K562 (cell line): ENCODE measurements around the gene PTGES3L. TPM values are rescaled to one million over a fixed set of nuclear protein-coding genes. Genes with fewer than 3 reads are reported as not detected.
A peak's percentile ranks its signal among the peaks of the same experiment; 100 is the strongest.

Experiments
- AFF1 ChIP-seq, 2 experiments: fragments of 450-650 bp; IDR thresholded peaks; 2 replicates each; pipeline ENCODE4 v1.6.1; 2018; ENCODE audit warnings: mild to moderate bottlenecking in 2 of 2, low read depth in 1 of 2; ENCODE audit not compliant: partially characterized antibody in 2 of 2
- ATF7 ChIP-seq: fragments of 450-650 bp; IDR thresholded peaks from 2 replicates; pipeline ENCODE4 v1.7.1; 2014; ENCODE audit warnings: mild to moderate bottlenecking, moderate library complexity
- CBX1 ChIP-seq: sonication (generic); IDR thresholded peaks from 2 replicates; pipeline ENCODE4 v1.6.1; 2016; ENCODE audit warnings: antibody characterized with exemption, low read depth, mild to moderate bottlenecking
- MYNN ChIP-seq, 2 experiments: sonication (generic); formaldehyde crosslinking in 1 of 2; IDR thresholded peaks; 2 replicates each; pipeline versions ENCODE4 v1.5.0 to v1.6.1; 2016 to 2020; ENCODE audit warnings: antibody characterized with exemption in 1 of 2, missing genetic modification reagents in 1 of 2
- NCOA2 ChIP-seq, 2 experiments: fragments of 450-650 bp; IDR thresholded peaks; 2 replicates each; pipeline ENCODE4 v1.6.1; 2018; ENCODE audit warnings: mild to moderate bottlenecking in 2 of 2, moderate library complexity in 1 of 2; ENCODE audit not compliant: partially characterized antibody in 2 of 2
- NR2C1 ChIP-seq, 2 experiments: fragments of 450-650 bp; IDR thresholded peaks; 2 replicates each; pipeline ENCODE4 v1.6.1; 2017; ENCODE audit warnings: mild to moderate bottlenecking in 2 of 2, antibody characterized with exemption in 1 of 2, inconsistent platforms in 1 of 2, missing compliant biosample characterization in 1 of 2, missing genetic modification characterization in 1 of 2
- PHF8 ChIP-seq: fragments of 200-600 bp; sonication (generic); IDR thresholded peaks from 2 replicates; pipeline ENCODE4 v1.6.1; 2012; ENCODE audit warnings: mixed run types, mild to moderate bottlenecking, inconsistent platforms, low read length, moderate library complexity, borderline replicate concordance
- SIN3B ChIP-seq: fragments of 450-650 bp; IDR thresholded peaks from 2 replicates; pipeline ENCODE4 v1.6.1; 2017; ENCODE audit warnings: low read depth, mild to moderate bottlenecking, moderate library complexity
- SMC3 ChIP-seq: conservative IDR thresholded peaks from 2 replicates; pipeline ENCODE4 v1.6.1; 2011; ENCODE audit warnings: low read depth, low read length, improper control_type of control experiment; ENCODE audit not compliant: insufficient read depth
- TFAP4 ChIP-seq: sonication (generic); formaldehyde crosslinking; IDR thresholded peaks from 2 replicates; pipeline ENCODE4 v1.8.0; 2022; ENCODE audit warnings: missing genetic modification reagents, mild to moderate bottlenecking, moderate library complexity, borderline replicate concordance
- ZNF174 ChIP-seq: fragments of 250-450 bp; sonication (Bioruptor Pico); IDR thresholded peaks from 2 replicates; pipeline ENCODE4 v1.4.0; 2020; ENCODE audit warnings: mild to moderate bottlenecking
- ZNF695 ChIP-seq: fragments of 450-650 bp; formaldehyde crosslinking; IDR thresholded peaks from 2 replicates; pipeline ENCODE4 v1.4.0; 2020; ENCODE audit warnings: mild to moderate bottlenecking, moderate library complexity
- ZNF780A ChIP-seq: fragments of 250-450 bp; sonication (Bioruptor Pico); IDR thresholded peaks from 2 replicates; pipeline ENCODE4 v1.5.0; 2021; ENCODE audit warnings: mild to moderate bottlenecking
- polyA plus RNA-seq, 8 experiments: library from polyadenylated mRNA; depleted of rRNA in 4 of 8; stranded (reverse) in 5 of 8; unstranded in 3 of 8; fragments of >200 nt; fragmentation: Nextera tagmentation in 2 of 8; fragmentation: Illumina TruSeq in 1 of 8; extraction: Ambion mirVana in 2 of 8; extraction: Trizol in 1 of 8; gene quantifications; 2 replicates each; pipeline versions ENCODE4 v1.2.1 to v1.2.3, GENCODE V29; 2011 to 2014; ENCODE audit warnings: inconsistent platforms in 1 of 8, missing spikeins in 1 of 8
- total RNA-seq, 7 experiments: library from RNA; depleted of rRNA in 6 of 7; stranded (reverse); fragments of >200 nt in 6 of 7; fragmentation: Illumina TruSeq in 2 of 7; extraction: Trizol in 2 of 7; gene quantifications; 2 replicates each; pipeline versions ENCODE4 v1.2.1 to v1.2.3, GENCODE V29; 2011 to 2021; ENCODE audit warnings: low replicate concordance in 1 of 7

PTGES3L gene
- total and polyA plus RNA-seq, 9 of the 15 experiments (the other 6 are each of a cell fraction or from before 2014, with no cell fraction given), result 6.0 to 16.0 (median 9.6) TPM

GRCh38 chr17:43020789-43021740 is 41.2 kb upstream of the PTGES3L start (continued):
- TF ChIP-seq NCOA2 (IDR thresholded peaks at IDR 0.05; ENCODE audit: partially characterized antibody in 2 of 2) (no peak), ZNF695 (no peak), SIN3B (no peak), PHF8 (0 out of 2 replicates have a peak, but pooled peaks have one; percentile 17), NR2C1 (IDR thresholded peaks at IDR 0.05) (peak; percentile 38; the same call in 1 of the 2 replicates), NR2C1 (tag; IDR thresholded peaks at IDR 0.05) (peak; percentile 51; the same call in 1 of the 2 replicates), TFAP4 (CRISPR knock-in tag) (peak; percentile 49; the same call in 1 of the 2 replicates), ATF7 (peak; percentile 94), CBX1 (peak; percentile 60; the same call in 1 of the 2 replicates), SMC3 (no peak), ZNF174 (no peak), MYNN (IDR thresholded peaks at IDR 0.05) (peak; percentile 61; the same call in 1 of the 2 replicates), MYNN (CRISPR knock-in tag; IDR thresholded peaks at IDR 0.05) (no peak), ZNF780A (CRISPR knock-in tag) (no peak), AFF1 (IDR thresholded peaks at IDR 0.05; ENCODE audit: low read depth in 1 of 2, partially characterized antibody in 2 of 2) (peak in 1 of 2 experiments; percentile 75)
